Nephron (organoid): ENCODE measurements around the gene PAX5.

ENCODE experiments used
- H3K27ac Mint-ChIP-seq, 3 experiments: 2 replicates each; pipeline ENCODE4 v1.8.0; 2020; ENCODE audit warnings: mixed read lengths in 3 of 3, mild to moderate bottlenecking in 2 of 3, moderate library complexity in 1 of 3
- H3K27me3 Mint-ChIP-seq: 2 replicates; pipeline ENCODE4 v1.8.0; 2021; ENCODE audit warnings: low read depth, mild to moderate bottlenecking, moderate library complexity, mixed read lengths
- H3K36me3 Mint-ChIP-seq: 2 replicates; pipeline ENCODE4 v1.8.0; 2020; ENCODE audit warnings: low read depth, mixed read lengths
- H3K4me1 Mint-ChIP-seq: 2 replicates; pipeline ENCODE4 v1.8.0; 2020; ENCODE audit warnings: mixed read lengths
- H3K4me3 Mint-ChIP-seq, 3 experiments: 2 replicates each; pipeline ENCODE4 v1.8.0; 2020; ENCODE audit warnings: mild to moderate bottlenecking in 3 of 3, mixed read lengths in 3 of 3, moderate library complexity in 2 of 3
- H3K9me3 Mint-ChIP-seq: 2 replicates; pipeline ENCODE4 v1.8.0; 2020; ENCODE audit warnings: mixed read lengths
- TF ChIP-seq, protein P1 (sequence below), 3 experiments: fragments of 200-600 bp; sonication (generic); IDR thresholded peaks; one replicate each; pipeline ENCODE4 v1.5.0; 2021; ENCODE audit warnings: antibody characterized with exemption in 3 of 3; ENCODE audit not compliant: unreplicated experiment in 3 of 3

The PAX5 gene

GRCh38 chr9:36867672-36868471, 166.2 kb downstream of the PAX5 start:
- Mint-ChIP-seq H3K4me1 (no peaks in the 10 kb centered on the region), H3K27ac (no peak overlapping the region), H3K9me3 (no peaks in the 10 kb centered on the region), H3K4me3 (peak overlapping the region in 1 of 3 experiments; percentile 26), H3K27me3 (peaks cover 84% of the 10 kb centered on the region), H3K36me3 (no peaks in the 10 kb centered on the region)
- TF ChIP-seq, protein P1, sequence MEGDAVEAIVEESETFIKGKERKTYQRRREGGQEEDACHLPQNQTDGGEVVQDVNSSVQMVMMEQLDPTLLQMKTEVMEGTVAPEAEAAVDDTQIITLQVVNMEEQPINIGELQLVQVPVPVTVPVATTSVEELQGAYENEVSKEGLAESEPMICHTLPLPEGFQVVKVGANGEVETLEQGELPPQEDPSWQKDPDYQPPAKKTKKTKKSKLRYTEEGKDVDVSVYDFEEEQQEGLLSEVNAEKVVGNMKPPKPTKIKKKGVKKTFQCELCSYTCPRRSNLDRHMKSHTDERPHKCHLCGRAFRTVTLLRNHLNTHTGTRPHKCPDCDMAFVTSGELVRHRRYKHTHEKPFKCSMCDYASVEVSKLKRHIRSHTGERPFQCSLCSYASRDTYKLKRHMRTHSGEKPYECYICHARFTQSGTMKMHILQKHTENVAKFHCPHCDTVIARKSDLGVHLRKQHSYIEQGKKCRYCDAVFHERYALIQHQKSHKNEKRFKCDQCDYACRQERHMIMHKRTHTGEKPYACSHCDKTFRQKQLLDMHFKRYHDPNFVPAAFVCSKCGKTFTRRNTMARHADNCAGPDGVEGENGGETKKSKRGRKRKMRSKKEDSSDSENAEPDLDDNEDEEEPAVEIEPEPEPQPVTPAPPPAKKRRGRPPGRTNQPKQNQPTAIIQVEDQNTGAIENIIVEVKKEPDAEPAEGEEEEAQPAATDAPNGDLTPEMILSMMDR (IDR thresholded peaks at IDR 0.05; ENCODE audit: unreplicated experiment in 3 of 3), result no peak

GRCh38 chr9:36867241-36867640, 166.8 kb downstream of the PAX5 start:
- peaks cover 85% of the 10 kb centered on the region for H3K27me3 Mint-ChIP-seq
- TF ChIP-seq, protein P1 (IDR thresholded peaks at IDR 0.05; ENCODE audit: unreplicated experiment in 3 of 3), result no peak
- no peak overlapping the region for H3K4me3 Mint-ChIP-seq
- H3K27ac Mint-ChIP-seq, result no peak overlapping the region
- no peaks in the 10 kb centered on the region for H3K9me3 Mint-ChIP-seq
- no peaks in the 10 kb centered on the region for H3K4me1 Mint-ChIP-seq
- no peaks in the 10 kb centered on the region for H3K36me3 Mint-ChIP-seq

DNA sequence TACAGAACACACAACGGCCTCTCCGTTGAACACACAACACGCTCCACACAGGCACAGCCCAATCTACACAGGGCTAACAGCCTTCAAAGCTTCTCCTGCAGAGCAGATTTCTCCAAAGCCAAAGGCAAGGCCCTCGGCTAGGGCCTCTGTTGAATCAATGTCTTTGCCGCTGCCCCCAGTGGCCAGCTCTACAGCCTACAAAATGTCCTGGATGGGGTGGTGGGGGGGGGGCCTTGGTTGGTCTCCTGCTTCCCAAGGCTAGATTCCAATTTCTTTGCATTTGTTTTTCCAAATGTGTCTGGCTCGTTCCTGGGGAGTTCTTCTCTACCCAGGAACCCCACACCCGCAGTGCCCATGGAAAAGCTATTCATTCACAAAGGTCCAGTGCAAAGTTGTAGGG, 167.2 kb downstream of the PAX5 start:
- H3K27ac Mint-ChIP-seq, result no peak overlapping the region
- no peak overlapping the region for H3K4me3 Mint-ChIP-seq
- no peaks in the 10 kb centered on the region for H3K4me1 Mint-ChIP-seq
- no peaks in the 10 kb centered on the region for H3K9me3 Mint-ChIP-seq
- H3K27me3 Mint-ChIP-seq, result peaks cover 86% of the 10 kb centered on the region
- H3K36me3 Mint-ChIP-seq, result no peaks in the 10 kb centered on the region
- TF ChIP-seq, protein P1 (IDR thresholded peaks at IDR 0.05; ENCODE audit: unreplicated experiment in 3 of 3), result no peak

DNA sequence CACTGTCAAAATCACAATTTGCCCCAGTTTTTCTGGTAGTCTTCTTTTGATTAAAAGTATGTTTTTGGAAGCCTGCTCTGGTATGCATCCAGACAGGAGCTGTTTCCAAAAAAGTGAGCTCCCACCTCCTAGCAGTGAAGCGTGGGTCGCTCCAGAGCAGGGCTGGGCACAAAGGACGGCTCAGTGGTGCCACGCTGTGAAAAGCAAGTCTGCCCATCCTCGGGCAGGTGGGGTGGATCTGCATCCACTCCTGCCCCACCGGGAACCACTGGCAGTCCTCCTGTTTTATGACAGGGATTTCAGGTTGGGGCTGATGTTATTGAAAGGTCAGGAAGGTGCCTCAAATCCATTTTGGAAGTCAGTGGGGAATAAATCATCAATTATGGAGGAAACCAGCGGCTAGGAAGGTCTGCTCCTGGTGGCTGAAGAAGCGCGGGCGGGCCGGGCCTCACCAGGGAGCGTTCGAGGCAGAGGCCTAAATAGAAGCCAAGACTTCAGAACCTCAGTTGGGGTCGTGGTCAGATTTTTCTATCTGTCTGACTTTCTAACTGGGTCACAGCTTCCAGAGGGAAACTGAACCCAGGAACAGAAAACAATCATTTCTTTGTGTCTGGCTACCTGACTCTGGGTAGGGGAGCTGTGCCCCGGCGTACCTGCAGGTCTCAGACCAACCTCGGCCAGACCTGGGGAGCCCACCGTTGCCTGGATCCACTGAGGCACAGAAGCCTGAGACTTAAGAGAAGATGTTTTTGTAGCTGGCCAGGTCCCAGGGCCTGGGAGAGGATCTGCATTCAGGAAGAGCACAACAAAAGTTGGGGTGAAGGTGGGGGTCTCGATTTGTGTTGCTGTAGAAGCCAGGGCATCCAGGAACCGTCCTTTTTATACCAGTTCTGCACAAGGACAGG, 168.1 kb downstream of the PAX5 start:
- Mint-ChIP-seq H3K36me3 (no peaks in the 10 kb centered on the region), H3K4me1 (no peaks in the 10 kb centered on the region), H3K4me3 (no peak overlapping the region), H3K27me3 (peaks cover 88% of the 10 kb centered on the region), H3K9me3 (no peaks in the 10 kb centered on the region), H3K27ac (no peak overlapping the region)
- TF ChIP-seq, protein P1 (IDR thresholded peaks at IDR 0.05; ENCODE audit: unreplicated experiment in 3 of 3), result no peak

- no peaks in the 10 kb centered on the region for H3K9me3 Mint-ChIP-seq
- H3K36me3 Mint-ChIP-seq, result no peaks in the 10 kb centered on the region
- H3K4me3 Mint-ChIP-seq, result no peak overlapping the region
- peaks cover 93% of the 10 kb centered on the region for H3K27me3 Mint-ChIP-seq
- TF ChIP-seq, protein P1 (IDR thresholded peaks at IDR 0.05; ENCODE audit: unreplicated experiment in 3 of 3), result no peak
- no peak overlapping the region for H3K27ac Mint-ChIP-seq
- no peaks in the 10 kb centered on the region for H3K4me1 Mint-ChIP-seq
Observed at GRCh38 chr9:36864491-36865410, 169.3 kb downstream of the PAX5 start.
